ENCODE results near the gene FAF1. TPM values are rescaled to one million over a fixed set of nuclear protein-coding genes. Genes with fewer than 3 reads are reported as not detected.
"Not testable (repeated sequence)": the region's sequence is repeated elsewhere in the genome, so short reads cannot be mapped to it uniquely, and the experiment has no call there.

FAF1 gene
- total and polyA plus RNA-seq, 2 donors (not counting 3 experiments of a cell fraction or from before 2014, with no cell fraction given): 9.0 to 57.6 TPM

DNA sequence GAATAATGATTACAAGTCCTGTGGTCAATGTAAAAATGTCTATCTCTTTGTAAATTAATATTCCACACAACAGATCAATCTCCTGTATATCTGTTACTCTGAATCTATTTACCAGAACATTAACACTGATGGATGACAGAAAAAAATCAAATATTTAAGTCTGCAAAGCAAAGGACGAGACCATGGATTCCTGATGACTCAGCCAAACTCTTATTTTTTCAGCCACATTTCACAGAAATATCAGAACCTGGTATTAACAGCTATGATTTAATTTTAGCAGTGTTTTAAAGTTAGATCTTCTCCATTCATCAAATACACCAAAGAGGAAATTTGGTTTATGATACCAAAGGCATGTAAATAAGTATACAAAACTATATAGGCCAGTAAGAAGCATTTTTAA is 46.1 kb downstream of the FAF1 start:
- intact Hi-C loops (cut with micrococcal nuclease) (no loop called here), dilution Hi-C loops (cut with MboI; ENCODE audit: extremely low pct_ligation_motif_present, low sequenced_read_pairs) (no loop called here)
- TF ChIP-seq EZH2 (IDR thresholded peaks at IDR 0.05; ENCODE audit: borderline replicate concordance, low read depth, low read length, severe bottlenecking) (no peak), JUN (IDR thresholded peaks at IDR 0.05; ENCODE audit: borderline replicate concordance, insufficient read depth, insufficient read length, low read depth) (no peak), POLR2AphosphoS5 (IDR thresholded peaks at IDR 0.05; ENCODE audit: insufficient read depth, low read depth, low read length) (no peak), MYC (IDR thresholded peaks at IDR 0.05; ENCODE audit: low read depth, low read length) (no peak)
- TF ChIP-seq, protein P1, sequence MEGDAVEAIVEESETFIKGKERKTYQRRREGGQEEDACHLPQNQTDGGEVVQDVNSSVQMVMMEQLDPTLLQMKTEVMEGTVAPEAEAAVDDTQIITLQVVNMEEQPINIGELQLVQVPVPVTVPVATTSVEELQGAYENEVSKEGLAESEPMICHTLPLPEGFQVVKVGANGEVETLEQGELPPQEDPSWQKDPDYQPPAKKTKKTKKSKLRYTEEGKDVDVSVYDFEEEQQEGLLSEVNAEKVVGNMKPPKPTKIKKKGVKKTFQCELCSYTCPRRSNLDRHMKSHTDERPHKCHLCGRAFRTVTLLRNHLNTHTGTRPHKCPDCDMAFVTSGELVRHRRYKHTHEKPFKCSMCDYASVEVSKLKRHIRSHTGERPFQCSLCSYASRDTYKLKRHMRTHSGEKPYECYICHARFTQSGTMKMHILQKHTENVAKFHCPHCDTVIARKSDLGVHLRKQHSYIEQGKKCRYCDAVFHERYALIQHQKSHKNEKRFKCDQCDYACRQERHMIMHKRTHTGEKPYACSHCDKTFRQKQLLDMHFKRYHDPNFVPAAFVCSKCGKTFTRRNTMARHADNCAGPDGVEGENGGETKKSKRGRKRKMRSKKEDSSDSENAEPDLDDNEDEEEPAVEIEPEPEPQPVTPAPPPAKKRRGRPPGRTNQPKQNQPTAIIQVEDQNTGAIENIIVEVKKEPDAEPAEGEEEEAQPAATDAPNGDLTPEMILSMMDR (IDR thresholded peaks at IDR 0.05; ENCODE audit: extremely low read depth in 1 of 2, insufficient read depth in 1 of 2, low read depth in 1 of 2, low read length in 2 of 2): no peak
- H3K9ac ChIP-seq (replicated peaks; ENCODE audit: extremely low read depth, insufficient read depth, low read length): no peak overlapping the region
- H3K9me3 ChIP-seq (replicated peaks; ENCODE audit: control insufficient read depth, insufficient read depth, low read length): no peaks in the 10 kb centered on the region
- H3K4me2 ChIP-seq (ENCODE audit: insufficient read depth, low read length): no peak overlapping the region
- POLR2A ChIA-PET: no interaction called here
- BruUV-seq (replicated peaks): no TSS peak
- no peak overlapping the region for H3K27ac ChIP-seq (ENCODE audit: insufficient read depth, low read depth, low read length)
- no peak for DNase-seq (ENCODE audit: low read depth, low spot score)
- CTCF ChIA-PET: interaction anchor here (1.5 kb wide), 1 partner anchor 16 kb away, joined by 4 read pairs; no protein-coding TSS in a partner anchor
- no peak for FAIRE-seq
- no peaks in the 10 kb centered on the region for H3K4me1 ChIP-seq (ENCODE audit: control insufficient read depth, extremely low read depth, insufficient read depth, low read length)
- no peaks in the 10 kb centered on the region for H3K36me3 ChIP-seq (ENCODE audit: control insufficient read depth in 2 of 2, extremely low read depth in 1 of 2, insufficient read depth in 2 of 2, low read length in 2 of 2)
- no peak overlapping the region for H3K4me3 ChIP-seq (replicated peaks in 1 of 3; ENCODE audit: insufficient read depth in 1 of 3, low read depth in 1 of 3, low read length in 3 of 3)
- H3K9me1 ChIP-seq (replicated peaks; ENCODE audit: control insufficient read depth, extremely low read depth, insufficient read depth, low read length): no peaks in the 10 kb centered on the region
- no peaks in the 10 kb centered on the region for H3K27me3 ChIP-seq (ENCODE audit: control insufficient read depth in 2 of 2, insufficient read depth in 2 of 2, low read length in 2 of 2)
- H3K79me2 ChIP-seq (ENCODE audit: control insufficient read depth, insufficient read depth, low read length): peaks cover 34% of the 10 kb centered on the region
- no peak overlapping the region for H2AFZ ChIP-seq (ENCODE audit: low read depth, low read length)
- no peaks in the 10 kb centered on the region for H4K20me1 ChIP-seq (replicated peaks; ENCODE audit: control insufficient read depth, extremely low read depth, insufficient read depth, low read length)

DNA sequence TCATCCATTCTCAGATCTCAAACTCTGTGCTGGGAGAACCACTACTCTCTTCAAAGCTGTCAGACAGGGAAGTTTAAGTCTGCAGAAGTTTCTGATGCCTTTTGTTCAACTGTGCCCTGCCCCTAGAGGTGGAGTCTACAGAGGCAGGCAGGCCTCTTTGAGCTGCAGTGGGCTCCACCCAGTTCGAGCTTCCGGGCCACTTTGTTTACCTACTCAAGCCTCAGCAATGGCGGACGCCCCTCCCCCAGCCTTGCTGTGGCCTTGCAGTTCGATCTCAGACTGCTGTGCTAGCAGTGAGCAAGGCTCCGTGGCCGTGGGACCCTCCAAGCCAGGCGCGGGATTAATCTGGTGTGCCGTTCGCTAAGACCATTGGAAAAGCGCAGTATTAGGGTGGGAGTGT is 49.7 kb downstream of the FAF1 start:
- H3K27ac ChIP-seq (ENCODE audit: insufficient read depth, low read depth, low read length); dilution Hi-C loops (cut with MboI; ENCODE audit: extremely low pct_ligation_motif_present, low sequenced_read_pairs); H3K36me3 ChIP-seq (ENCODE audit: control insufficient read depth in 2 of 2, extremely low read depth in 1 of 2, insufficient read depth in 2 of 2, low read length in 2 of 2); H2AFZ ChIP-seq (ENCODE audit: low read depth, low read length); H3K4me2 ChIP-seq (ENCODE audit: insufficient read depth, low read length); H3K9me3 ChIP-seq (replicated peaks; ENCODE audit: control insufficient read depth, insufficient read depth, low read length); DNase-seq (ENCODE audit: low read depth, low spot score); H3K9ac ChIP-seq (replicated peaks; ENCODE audit: extremely low read depth, insufficient read depth, low read length); FAIRE-seq; H3K27me3 ChIP-seq (ENCODE audit: control insufficient read depth in 2 of 2, insufficient read depth in 2 of 2, low read length in 2 of 2); H4K20me1 ChIP-seq (replicated peaks; ENCODE audit: control insufficient read depth, extremely low read depth, insufficient read depth, low read length); intact Hi-C loops (cut with micrococcal nuclease); H3K4me3 ChIP-seq (replicated peaks in 1 of 3; ENCODE audit: insufficient read depth in 1 of 3, low read depth in 1 of 3, low read length in 3 of 3); H3K9me1 ChIP-seq (replicated peaks; ENCODE audit: control insufficient read depth, extremely low read depth, insufficient read depth, low read length); POLR2A ChIA-PET; BruUV-seq (replicated peaks); H3K4me1 ChIP-seq (ENCODE audit: control insufficient read depth, extremely low read depth, insufficient read depth, low read length): not testable (repeated sequence)
- H3K79me2 ChIP-seq (ENCODE audit: control insufficient read depth, insufficient read depth, low read length): peaks cover 21% of the 10 kb centered on the region
- CTCF ChIA-PET: interaction anchor here (2.2 kb wide), 1 partner anchor 19 kb away, joined by 7 read pairs; no protein-coding TSS in a partner anchor

DNA sequence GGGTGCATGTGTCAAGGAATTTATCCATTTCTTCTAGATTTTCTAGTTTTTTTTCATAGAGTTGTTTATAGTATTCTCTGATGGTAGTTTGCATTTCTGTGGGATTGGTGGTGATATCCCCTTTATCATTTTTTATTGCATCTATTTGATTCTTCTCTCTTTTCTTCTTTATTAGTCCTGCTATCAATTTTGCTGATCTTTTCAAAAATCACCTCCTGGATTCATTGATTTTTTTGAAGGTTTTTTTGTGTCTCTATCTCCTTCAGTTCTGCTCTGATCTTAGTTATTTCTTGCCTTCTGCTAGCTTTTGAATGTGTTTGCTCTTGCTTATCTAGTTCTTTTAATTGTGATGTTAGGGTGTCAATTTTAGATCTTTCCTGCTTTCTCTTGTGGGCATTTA is 52.5 kb downstream of the FAF1 start:
- H2AFZ ChIP-seq (ENCODE audit: low read depth, low read length); H3K27me3 ChIP-seq (ENCODE audit: control insufficient read depth in 2 of 2, insufficient read depth in 2 of 2, low read length in 2 of 2); CTCF ChIA-PET; H3K36me3 ChIP-seq (ENCODE audit: control insufficient read depth in 2 of 2, extremely low read depth in 1 of 2, insufficient read depth in 2 of 2, low read length in 2 of 2); intact Hi-C loops (cut with micrococcal nuclease); BruUV-seq (replicated peaks); H4K20me1 ChIP-seq (replicated peaks; ENCODE audit: control insufficient read depth, extremely low read depth, insufficient read depth, low read length); FAIRE-seq; H3K9me3 ChIP-seq (replicated peaks; ENCODE audit: control insufficient read depth, insufficient read depth, low read length); H3K4me1 ChIP-seq (ENCODE audit: control insufficient read depth, extremely low read depth, insufficient read depth, low read length); H3K9ac ChIP-seq (replicated peaks; ENCODE audit: extremely low read depth, insufficient read depth, low read length); H3K9me1 ChIP-seq (replicated peaks; ENCODE audit: control insufficient read depth, extremely low read depth, insufficient read depth, low read length); dilution Hi-C loops (cut with MboI; ENCODE audit: extremely low pct_ligation_motif_present, low sequenced_read_pairs); H3K4me3 ChIP-seq (replicated peaks in 1 of 3; ENCODE audit: insufficient read depth in 1 of 3, low read depth in 1 of 3, low read length in 3 of 3); POLR2A ChIA-PET; H3K79me2 ChIP-seq (ENCODE audit: control insufficient read depth, insufficient read depth, low read length); H3K4me2 ChIP-seq (ENCODE audit: insufficient read depth, low read length); H3K27ac ChIP-seq (ENCODE audit: insufficient read depth, low read depth, low read length); DNase-seq (ENCODE audit: low read depth, low spot score): not testable (repeated sequence)
